NOMO-1 (cell line): Measurements from ENCODE around the gene PPM1F.
"Not testable (repeated sequence)": the region's sequence is repeated elsewhere in the genome, so short reads cannot be mapped to it uniquely, and the experiment has no call there.

Source experiments
- DNase-seq, 2 experiments: peaks; one replicate each; lab custom pipeline; 2025; ENCODE audit not compliant: unreplicated experiment in 2 of 2; lab: John Stamatoyannopoulos, UW

The PPM1F gene

DNA sequence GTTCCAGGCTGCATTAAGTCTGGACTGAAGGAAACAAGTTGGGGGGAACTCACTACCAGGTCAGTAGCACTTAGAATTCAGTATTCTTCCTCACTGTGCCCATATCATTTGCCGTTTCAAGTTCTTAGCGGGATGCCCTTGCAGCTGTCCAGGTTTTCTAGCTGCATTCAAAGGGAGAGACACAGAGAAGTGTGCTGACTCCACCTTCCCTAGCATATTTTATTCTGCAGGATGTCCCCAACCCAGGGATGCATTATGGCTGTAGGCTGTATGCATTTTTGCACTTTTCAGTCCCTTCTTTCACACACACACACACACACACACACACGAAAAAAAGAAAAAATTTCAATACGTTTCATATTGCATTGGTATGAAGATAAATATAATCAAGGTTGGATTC is 49.4 kb downstream of the PPM1F start:
- no peak for DNase-seq

DNA sequence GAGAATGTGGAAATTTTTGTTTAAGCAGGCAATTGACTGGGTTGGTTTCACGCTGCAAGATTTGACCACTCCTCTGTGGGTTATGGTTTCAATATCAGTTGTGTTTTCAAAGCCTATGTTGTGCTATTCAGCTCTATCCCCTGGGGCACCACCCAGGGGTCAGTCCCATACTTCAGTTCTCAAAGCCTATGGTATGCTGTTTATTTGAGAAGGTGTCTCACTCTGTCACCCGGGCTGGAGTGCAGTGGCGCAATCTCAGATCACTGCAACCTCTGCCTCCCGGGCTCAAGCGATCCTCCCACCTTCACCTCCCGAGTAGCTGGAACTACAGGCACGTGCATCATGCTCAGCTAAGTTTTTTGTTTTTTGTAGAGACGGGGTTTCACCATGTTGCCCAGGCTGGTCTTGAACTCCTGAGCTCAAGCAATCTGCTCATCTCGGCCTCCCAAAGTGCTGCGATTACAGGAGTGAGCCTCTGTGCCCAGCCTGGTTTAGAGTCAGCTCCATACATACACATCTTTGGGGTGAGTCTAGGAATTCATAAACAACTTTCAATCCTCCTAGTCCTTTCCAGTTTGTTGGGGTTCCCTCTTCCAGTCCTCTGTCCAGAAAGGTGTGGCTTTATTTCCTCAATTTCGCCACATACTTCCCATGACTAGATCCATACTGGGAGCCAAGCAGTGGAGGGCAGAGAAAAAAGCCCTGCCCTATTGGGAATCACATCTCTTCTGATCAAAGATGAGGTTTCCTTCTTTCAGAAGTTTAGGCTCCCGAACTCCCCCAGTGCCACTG is 50.2 kb downstream of the PPM1F start:
- DNase-seq, result no peak

DNA sequence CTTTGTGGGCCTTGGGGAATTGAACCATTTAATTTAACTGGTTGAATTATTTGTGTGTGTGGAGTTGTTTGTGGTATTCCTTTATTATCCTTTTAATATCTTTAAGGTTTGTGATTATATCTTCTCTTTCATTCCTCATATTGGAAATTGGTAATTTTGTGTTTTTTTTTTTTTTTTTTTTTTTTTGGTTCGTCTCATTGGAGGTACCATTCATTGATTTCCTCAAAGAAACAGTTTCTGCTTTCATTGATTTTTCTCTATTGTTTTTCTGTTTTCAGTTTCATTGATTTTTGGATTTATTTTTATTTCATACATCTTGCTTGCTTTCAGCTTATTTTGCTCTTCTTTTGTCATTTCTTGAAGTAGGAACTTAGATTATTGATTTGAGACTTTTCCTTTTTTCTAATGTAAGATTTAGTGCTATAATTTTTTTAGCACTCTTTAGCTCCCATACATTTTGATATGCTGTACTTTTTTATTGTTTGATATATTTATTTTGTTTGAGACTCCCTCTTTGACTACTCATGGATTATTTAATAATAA is 54.2 kb downstream of the PPM1F start:
- no peak for DNase-seq

DNA sequence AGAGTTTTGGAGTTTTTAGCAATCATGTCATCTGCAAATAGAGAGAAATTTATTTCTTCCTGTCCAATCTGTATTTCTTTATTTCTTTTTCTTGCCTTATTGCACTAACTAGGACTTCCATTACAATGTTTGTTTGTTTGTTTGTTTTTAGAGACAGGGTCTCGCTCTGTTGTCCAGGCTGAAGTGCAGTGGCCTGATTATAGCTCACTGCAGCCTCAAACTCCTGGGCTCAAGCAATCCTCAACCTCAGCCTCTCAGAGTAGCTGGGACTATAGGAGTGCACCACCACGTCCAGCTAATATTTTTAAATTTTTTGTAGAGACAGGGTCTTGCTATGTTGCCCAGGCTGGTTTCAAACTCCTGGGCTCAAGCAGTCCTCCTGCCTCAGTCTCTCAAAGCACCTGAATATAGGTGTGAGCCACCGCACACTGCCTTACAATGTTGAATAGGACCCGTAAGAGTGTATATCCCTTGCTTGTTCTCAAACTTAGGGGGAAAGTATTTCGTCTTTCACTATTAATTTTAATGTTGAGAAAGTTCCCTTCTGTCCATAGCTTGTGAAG is 55.6 kb downstream of the PPM1F start:
- no peak for DNase-seq

DNA sequence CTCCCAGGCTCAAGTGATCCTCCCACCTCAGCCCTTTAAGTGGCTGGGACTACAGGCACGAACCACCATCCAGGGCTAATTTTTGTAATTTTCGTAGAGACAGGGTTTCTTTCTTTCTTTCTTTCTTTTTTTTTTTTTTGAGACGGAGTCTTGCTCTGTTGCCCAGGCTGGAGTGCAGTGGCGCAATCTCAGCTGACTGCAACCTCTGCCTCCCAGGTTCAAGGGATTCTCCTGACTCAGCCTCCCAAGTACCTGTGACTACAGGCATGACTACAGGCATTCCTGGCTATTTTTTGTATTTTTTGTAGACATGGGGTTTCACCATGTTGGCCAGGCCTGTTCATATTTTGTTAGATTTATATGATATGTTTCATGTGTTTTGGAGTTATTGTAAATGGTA is 56.4 kb downstream of the PPM1F start:
- not testable (repeated sequence) for DNase-seq

DNA sequence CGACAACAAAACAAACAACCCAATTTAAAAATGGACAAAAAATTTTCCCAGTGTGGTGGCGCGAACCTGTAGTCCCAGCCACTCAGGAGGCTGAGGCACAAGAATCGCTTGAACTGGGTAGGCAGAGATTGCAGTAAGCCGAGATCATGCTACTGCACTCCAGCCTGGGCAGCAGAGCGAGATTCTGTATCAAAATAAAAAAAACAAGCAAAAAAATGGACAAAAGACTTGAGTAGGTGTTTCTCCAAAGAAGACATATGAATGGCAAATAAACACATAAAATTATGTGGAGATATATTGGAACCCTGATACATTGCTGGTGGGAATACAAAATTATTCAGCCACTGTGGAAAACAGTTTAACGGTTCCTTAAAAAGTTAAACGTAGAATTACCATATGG is 57.8 kb downstream of the PPM1F start:
- DNase-seq, result no peak

DNA sequence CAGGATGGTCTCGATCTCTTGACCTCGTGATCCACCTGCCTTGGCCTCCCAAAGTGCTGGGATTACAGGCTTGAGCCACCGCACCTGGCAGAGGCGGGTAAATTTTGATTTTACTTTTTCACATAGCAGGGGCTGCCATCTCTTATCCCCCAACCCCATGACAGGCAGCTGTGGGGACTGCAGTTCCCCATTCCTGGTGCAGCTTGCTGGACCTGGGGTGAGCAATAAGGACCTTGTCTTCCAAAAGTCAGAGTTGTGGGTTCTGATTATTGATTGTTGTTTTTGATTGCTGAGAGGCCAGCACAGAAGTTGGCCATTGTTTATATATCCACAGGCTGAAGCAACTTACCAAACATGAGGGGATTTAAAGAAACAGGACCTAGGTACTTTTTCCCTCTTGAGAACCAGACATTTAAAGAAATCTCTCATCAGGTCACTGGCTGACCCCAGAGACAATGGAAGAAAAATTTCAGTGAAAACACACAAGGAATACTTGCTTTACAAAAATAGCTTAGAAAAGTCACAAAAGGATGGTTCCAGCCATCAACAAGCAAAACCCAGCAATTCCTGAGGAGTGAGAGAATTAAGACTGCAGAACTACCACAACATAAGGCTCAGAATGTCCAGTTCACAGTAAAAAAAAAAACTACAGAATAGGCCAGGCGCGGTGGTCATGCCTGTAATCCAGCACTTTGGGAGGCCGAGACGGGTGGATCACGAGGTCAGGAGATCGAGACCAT is 63.2 kb downstream of the PPM1F start:
- no peak for DNase-seq

DNA sequence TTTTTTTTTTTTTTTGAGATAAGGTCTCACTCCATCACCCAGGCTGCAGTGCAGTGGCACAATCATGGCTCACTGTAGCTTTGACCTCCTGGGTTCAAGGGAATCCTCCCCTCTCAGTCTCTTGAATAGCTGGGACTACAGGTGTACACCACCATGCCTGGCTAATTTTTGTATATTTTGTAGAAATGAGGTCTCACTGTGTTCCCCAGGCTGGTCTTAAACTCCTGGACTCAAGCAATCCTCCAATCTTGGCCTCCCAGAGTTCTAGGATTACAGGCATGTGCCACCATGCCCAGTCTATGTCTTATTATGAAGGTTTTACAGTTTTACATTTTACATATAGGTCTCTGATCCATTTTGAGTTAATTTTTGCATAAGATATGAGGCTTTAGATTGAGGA is 64.8 kb downstream of the PPM1F start:
- no peak for DNase-seq

DNA sequence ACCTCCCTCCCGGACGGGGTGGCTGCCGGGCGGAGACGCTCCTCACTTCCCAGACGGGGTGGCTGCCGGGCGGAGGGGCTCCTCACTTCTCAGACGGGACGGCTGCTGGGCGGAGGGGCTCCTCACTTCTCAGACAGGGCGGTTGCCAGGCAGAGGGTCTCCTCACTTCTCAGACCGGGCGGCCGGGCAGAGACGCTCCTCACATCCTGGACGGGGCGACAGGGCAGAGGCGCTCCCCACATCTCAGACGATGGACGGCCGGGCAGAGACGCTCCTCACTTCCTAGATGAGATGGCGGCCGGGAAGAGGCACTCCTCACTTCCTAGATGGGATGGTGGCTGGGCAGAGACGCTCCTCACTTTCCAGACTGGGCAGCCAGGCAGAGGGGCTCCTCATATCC is 68.7 kb downstream of the PPM1F start:
- not testable (repeated sequence) for DNase-seq

DNA sequence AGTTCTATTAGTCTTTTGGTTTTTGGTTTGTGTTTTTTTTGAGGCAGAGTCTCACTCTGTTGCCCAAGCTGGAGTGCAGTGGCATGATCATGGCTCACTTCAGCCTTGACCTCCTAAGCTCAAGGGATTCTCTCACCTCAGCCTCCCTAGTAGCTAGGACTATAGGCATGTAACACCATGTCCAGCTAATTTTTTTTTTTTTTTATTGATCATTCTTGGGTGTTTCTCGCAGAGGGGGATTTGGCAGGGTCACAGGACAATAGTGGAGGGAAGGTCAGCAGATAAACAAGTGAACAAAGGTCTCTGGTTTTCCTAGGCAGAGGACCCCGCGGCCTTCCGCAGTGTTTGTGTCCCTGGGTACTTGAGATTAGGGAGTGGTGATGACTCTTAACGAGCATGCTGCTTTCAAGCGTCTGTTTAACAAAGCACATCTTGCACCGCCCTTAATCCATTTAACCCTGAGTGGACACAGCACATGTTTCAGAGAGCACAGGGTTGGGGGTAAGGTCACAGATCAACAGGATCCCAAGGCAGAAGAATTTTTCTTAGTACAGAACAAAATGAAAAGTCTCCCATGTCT is 69.8 kb downstream of the PPM1F start:
- DNase-seq, result not testable (repeated sequence)

DNA sequence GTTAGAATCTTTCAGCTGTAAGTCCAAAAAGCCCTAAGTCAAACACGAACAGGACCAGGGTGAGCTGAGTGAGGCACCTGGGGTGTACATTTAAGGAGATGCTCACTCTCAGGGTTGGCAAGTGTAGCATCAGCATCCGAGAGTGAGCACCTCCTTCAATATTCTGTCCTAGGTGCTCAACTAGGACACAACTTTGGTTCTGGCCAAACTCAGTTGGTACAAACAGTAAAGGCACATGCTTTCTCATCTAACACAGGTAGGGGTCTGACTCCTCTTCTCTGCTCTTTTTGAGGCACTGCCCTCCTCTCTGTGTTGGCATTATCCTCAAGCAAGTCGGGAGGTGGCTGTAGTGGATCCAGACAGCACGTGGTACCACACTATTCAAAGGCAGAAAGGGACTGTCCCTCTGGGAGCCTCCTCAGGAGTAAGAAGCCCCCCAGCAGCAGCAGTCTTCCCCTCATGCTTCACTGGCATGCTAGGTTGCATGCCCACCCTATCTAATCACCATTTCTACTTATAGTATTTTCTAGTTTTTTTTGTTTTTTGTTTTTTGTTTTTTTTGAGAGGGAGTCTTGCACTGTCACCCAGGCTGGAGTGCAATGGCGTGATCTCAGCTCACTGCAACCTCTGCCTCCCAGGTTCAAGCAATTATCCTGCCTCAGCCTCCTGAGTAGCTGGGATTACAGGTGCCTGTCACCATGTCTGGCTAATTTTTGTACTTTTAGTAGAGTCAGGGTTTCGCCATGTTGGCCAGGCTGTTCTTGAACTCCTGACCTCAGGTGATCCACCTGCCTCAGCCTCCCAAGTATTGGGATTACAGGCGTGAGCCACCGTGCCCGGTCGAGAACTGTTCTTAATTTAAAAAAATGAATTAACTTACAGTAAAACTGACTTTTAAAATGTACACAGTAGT is 70.6 kb downstream of the PPM1F start:
- DNase-seq, result no peak

DNA sequence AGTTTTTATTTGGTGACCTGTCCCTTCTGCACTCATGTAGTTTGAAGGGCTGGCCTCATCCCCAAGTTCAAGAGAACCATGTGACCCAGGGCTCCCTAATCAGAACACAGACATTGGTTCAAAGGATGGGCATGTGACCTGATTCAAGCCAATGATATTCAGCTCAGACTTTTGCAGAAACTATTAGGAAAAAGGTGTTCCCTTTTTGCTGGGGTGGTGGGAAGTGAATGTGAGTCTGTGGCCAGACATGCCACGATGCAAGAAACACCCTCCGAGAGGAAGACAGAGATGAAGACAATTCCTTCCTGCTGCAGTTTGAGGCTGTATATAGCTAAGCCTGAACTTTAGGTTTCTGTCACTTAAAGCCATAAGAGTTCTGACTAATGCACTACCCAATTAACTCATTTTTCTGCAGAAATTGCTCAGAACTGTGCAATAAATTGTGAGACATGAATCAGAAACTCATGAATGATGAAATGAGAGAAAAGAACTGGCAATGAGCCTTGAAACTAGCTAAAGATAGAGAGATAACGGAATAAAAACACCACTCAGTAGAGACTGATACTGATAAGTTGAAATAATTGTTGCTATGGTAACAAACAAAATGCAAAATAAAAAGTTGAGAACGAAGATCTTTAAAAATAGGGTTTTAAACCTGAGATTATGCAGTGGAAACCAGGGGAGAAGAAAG is 76.0 kb downstream of the PPM1F start:
- peak; percentile 21 to 43 for DNase-seq

DNA sequence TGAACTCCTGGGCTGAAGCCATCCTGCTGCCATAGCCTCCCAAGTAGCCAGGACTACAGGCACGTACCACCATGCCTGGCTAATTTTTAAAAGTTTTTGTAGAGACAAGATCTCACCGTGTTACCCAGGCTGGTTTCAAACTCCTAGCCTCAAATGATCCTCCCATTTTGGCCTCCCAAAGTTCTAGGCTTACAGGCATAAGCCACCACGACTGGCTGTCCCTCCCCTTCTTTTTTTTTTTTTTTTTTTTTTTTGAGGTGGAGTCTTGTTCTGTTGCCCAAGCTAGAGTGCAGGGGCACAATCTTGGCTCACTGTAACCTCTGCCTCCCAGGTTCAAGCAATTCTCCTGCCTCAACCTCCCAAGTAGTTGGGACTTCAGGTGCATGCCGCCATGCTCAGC is 77.7 kb downstream of the PPM1F start:
- DNase-seq, result not testable (repeated sequence)

DNA sequence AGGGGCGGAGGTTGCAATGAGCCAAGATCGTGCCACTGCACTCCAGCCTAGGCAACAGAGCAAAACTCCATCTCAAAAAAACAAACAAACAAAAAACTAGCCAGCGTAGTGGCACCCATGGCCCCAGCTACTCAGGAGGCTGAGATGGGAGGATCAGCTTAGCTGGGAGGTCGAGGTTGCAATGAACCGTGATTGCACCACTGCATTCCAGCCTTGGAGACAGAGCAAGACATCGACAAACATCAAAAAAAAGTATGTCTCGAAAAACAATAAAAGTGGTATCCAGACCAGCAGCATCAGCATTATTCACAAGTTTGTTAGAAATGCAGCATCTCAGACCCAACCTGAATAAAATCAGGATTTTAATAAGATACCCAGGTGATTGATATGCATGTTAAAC is 79.0 kb downstream of the PPM1F start:
- DNase-seq, result no peak

DNA sequence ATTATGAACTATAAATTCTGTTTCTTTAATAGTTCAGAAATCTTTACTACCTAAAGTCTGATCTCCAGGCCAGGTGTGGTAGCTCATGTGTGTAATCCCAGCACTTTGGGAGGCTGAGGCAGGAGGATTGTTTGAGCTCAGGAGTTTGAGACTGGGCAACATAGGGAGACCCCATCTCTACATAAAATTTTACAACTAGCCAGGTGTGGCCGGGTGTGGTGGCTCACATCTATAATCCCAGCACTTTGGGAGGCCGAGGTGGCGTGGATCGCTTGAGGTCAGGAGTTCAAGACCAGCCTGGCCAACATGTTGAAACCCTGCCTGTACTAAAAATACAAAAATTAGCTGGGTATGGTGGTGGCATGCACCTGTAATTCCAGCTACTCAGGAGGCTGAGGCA is 79.9 kb downstream of the PPM1F start:
- not testable (repeated sequence) for DNase-seq
